Endothelial cell (in vitro differentiated cells): ENCODE data around the gene FAM120A. TPM values are rescaled to one million over a fixed set of nuclear protein-coding genes. Genes with fewer than 3 reads are reported as not detected.

Experiments
- DNase-seq: peaks from one replicate; pipeline ENCODE4 v3.0.0; 2021; ENCODE audit warnings: low spot score
- H3K27ac Mint-ChIP-seq: one replicate; pipeline ENCODE4 v1.8.0; 2021; ENCODE audit warnings: mixed read lengths, inconsistent platforms; ENCODE audit not compliant: unreplicated experiment
- H3K27me3 Mint-ChIP-seq: one replicate; pipeline ENCODE4 v1.8.0; 2021; ENCODE audit warnings: mild to moderate bottlenecking, moderate library complexity, mixed read lengths, inconsistent platforms; ENCODE audit not compliant: unreplicated experiment
- H3K36me3 Mint-ChIP-seq: one replicate; pipeline ENCODE4 v1.8.0; 2021; ENCODE audit warnings: mild to moderate bottlenecking, low read depth, mixed read lengths, inconsistent platforms; ENCODE audit not compliant: unreplicated experiment
- H3K4me1 Mint-ChIP-seq: one replicate; pipeline ENCODE4 v1.8.0; 2021; ENCODE audit warnings: mild to moderate bottlenecking, mixed read lengths, inconsistent platforms; ENCODE audit not compliant: unreplicated experiment
- H3K4me3 Mint-ChIP-seq: one replicate; pipeline ENCODE4 v1.8.0; 2021; ENCODE audit warnings: mild to moderate bottlenecking, mixed read lengths, inconsistent platforms; ENCODE audit not compliant: unreplicated experiment
- H3K9me3 Mint-ChIP-seq: one replicate; pipeline ENCODE4 v1.8.0; 2021; ENCODE audit warnings: mixed read lengths, inconsistent platforms; ENCODE audit not compliant: unreplicated experiment
- CTCF ChIP-seq: fragments of 200-600 bp; sonication (generic); IDR thresholded peaks from one replicate; pipeline ENCODE4 v1.5.0; 2021; ENCODE audit warnings: antibody characterized with exemption; ENCODE audit not compliant: unreplicated experiment
- total RNA-seq: library from RNA; stranded (reverse); fragmentation: NEBNext Ultra II Directional; extraction: Animal tissue kit (Norgen Biotek cat#: 25700); gene quantifications from one replicate; pipeline ENCODE4 v1.2.1, GENCODE V29; 2021; ENCODE audit not compliant: unreplicated experiment

FAM120A gene
- total RNA-seq, 1 donor from 2014 or later = 56.1 TPM

GRCh38 chr9:93580654-93581380 lies 129.3 kb downstream of the FAM120A start:
- Mint-ChIP-seq H3K4me3 (no peak overlapping the region), H3K27me3 (peaks cover 13% of the 10 kb centered on the region), H3K9me3 (no peaks in the 10 kb centered on the region), H3K27ac (no peak overlapping the region), H3K4me1 (peaks cover 11% of the 10 kb centered on the region), H3K36me3 (no peaks in the 10 kb centered on the region)
- no peak for DNase-seq
- TF ChIP-seq CTCF = no peak

- no peak overlapping the region for H3K4me3 Mint-ChIP-seq
- no peak for TF ChIP-seq CTCF
- H3K4me1 Mint-ChIP-seq = peaks cover 15% of the 10 kb centered on the region
- no peak for DNase-seq
- no peak overlapping the region for H3K27ac Mint-ChIP-seq
- no peaks in the 10 kb centered on the region for H3K9me3 Mint-ChIP-seq
- H3K27me3 Mint-ChIP-seq = peaks cover 17% of the 10 kb centered on the region
- H3K36me3 Mint-ChIP-seq = peaks cover 5% of the 10 kb centered on the region
Measured at GRCh38 chr9:93582115-93582514, 130.6 kb downstream of the FAM120A start.

- no peaks in the 10 kb centered on the region for H3K9me3 Mint-ChIP-seq
- peaks cover 15% of the 10 kb centered on the region for H3K27me3 Mint-ChIP-seq
- DNase-seq = no peak
- peaks cover 7% of the 10 kb centered on the region for H3K36me3 Mint-ChIP-seq
- H3K4me1 Mint-ChIP-seq = peaks cover 14% of the 10 kb centered on the region
- TF ChIP-seq CTCF = no peak
- H3K27ac Mint-ChIP-seq = no peak overlapping the region
- no peak overlapping the region for H3K4me3 Mint-ChIP-seq
Measured at GRCh38 chr9:93582550-93582949, 131.1 kb downstream of the FAM120A start.

DNA sequence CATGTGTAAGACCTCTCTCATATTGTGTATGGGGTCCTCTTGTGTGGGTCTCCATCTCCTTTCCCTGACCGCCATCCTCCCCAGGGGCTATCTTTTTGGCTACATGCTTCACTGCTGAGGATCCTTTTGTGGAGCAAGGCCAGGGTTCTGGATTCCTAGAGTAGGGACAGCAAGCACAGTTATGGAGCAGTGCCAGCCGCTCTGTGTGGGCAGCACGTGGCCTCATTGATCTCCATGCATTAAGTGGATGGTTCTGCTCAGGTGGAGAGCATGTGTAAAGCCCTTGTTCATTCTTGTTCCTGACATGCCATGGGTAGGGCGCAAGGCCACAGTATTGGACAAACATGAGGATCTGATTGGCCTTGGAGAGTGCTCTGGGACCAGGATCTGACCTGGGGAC lies 133.8 kb downstream of the FAM120A start:
- H3K27me3 Mint-ChIP-seq = peaks cover 6% of the 10 kb centered on the region
- DNase-seq = no peak
- no peak for TF ChIP-seq CTCF
- no peak overlapping the region for H3K4me3 Mint-ChIP-seq
- no peak overlapping the region for H3K27ac Mint-ChIP-seq
- H3K9me3 Mint-ChIP-seq = no peaks in the 10 kb centered on the region
- H3K4me1 Mint-ChIP-seq = peaks cover 19% of the 10 kb centered on the region
- H3K36me3 Mint-ChIP-seq = peaks cover 7% of the 10 kb centered on the region

- no peak for TF ChIP-seq CTCF
- Mint-ChIP-seq H3K27me3 (peaks cover 4% of the 10 kb centered on the region), H3K36me3 (peaks cover 7% of the 10 kb centered on the region), H3K9me3 (no peaks in the 10 kb centered on the region), H3K4me3 (no peak overlapping the region), H3K4me1 (peaks cover 19% of the 10 kb centered on the region), H3K27ac (no peak overlapping the region)
- no peak for DNase-seq
Measured at GRCh38 chr9:93585695-93586094, 134.2 kb downstream of the FAM120A start.
